Stimulated activated CD8-positive, alpha-beta memory T cell treated with anti-CD3 and anti-CD28 coated beads, Interleukin-15, amount 100 ng/mL, for 24 hours (primary cell): ENCODE data around the gene PICK1.
"Not testable (repeated sequence)": the region's sequence is repeated elsewhere in the genome, so short reads cannot be mapped to it uniquely, and the experiment has no call there.

Source experiments
- DNase-seq: peaks from one replicate; pipeline ENCODE4 v3.0.0-alpha.2; 2020; ENCODE audit warnings: low read depth

Gene PICK1

GRCh38 chr22:38075105-38075825 is 18.1 kb downstream of the PICK1 start:
- DNase-seq: no peak

GRCh38 chr22:38075961-38076360 is 18.8 kb downstream of the PICK1 start:
- no peak for DNase-seq

GRCh38 chr22:38077096-38077495 is 19.9 kb downstream of the PICK1 start:
- DNase-seq: no peak

GRCh38 chr22:38077595-38077994 is 20.4 kb downstream of the PICK1 start:
- no peak for DNase-seq

GRCh38 chr22:38078046-38078840 is 21.0 kb downstream of the PICK1 start:
- DNase-seq: no peak

DNA sequence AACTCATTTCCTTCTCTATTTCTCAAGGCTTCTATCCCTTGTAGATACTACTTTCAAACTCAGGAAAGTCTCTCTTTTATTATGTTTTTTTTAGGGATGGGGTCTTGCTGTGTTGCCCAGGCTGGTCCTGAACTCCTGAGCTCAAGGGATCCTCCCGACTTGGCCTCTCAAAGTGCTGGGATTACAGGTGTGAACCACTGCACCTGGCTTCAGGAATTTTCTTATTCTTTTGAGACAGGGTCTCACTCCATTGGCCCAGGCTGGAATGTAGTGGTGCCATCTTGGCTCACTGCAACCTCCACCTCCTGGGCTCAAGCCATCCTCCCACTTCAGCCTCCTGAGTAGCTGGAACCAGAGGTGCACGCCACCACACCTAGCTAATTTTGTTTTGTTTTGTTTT is 22.0 kb downstream of the PICK1 start:
- not testable (repeated sequence) for DNase-seq

- DNase-seq: no peak
These were observed 22.6 kb downstream of the PICK1 start for GRCh38 chr22:38079804-38080203.

DNA sequence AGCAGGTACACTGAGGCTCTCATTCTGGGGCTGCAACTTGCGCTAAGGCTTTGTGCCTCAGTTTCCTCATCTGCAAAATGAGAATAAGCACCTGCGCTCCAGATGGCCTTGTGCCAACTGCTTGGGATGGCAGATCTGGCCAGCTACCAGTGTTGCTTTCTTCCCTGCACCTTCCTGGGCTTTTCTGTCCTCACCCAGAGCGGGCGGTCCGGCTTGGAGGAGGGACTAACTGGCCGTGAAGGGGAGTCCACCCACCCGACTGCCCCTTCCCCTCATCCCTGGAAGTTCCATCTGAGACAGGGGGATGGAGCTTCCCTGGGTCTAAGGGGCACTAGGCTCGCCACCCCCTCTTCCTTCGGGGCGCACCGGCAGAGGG is 23.3 kb downstream of the PICK1 start:
- no peak for DNase-seq

DNA sequence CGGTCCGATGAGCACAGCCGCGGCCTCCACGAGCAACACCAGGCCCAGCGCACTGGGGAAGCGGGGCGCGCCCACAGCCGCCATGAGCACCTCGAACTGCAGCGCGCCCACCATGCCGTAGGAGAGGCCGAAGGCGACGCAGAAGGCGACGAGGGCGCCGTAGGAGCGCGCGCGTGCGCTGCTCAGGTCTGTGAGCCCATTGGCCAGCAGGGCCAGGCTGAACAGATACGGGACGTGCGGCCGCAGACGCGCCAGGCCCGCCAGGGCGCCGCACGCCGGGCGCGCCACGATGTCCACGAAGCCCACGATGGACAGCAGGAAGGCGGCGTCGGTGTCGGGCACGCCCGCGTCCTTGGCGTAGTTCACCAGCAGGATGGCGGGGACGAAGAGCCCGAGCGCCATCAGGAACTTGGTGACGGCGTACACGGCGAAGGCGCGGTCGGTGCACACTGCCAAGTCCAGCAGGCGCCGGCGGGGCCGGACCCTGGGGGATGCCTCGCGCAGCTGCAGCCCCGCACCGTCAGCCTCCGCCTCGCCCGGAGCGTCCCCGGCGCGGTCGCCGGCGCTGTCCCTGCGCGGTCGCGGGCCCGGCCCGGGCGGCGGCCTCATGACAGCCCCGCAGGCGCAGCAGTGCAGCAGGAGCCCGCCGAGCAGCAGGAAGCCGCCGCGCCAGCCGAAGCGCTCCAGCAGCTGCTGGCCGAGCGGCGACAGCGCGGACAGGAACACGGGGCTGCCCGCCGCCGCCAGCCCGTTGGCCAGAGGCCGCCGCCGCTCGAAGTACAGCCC is 23.8 kb downstream of the PICK1 start:
- no peak for DNase-seq

- no peak for DNase-seq
These were observed 24.4 kb downstream of the PICK1 start for GRCh38 chr22:38081636-38081940.

DNA sequence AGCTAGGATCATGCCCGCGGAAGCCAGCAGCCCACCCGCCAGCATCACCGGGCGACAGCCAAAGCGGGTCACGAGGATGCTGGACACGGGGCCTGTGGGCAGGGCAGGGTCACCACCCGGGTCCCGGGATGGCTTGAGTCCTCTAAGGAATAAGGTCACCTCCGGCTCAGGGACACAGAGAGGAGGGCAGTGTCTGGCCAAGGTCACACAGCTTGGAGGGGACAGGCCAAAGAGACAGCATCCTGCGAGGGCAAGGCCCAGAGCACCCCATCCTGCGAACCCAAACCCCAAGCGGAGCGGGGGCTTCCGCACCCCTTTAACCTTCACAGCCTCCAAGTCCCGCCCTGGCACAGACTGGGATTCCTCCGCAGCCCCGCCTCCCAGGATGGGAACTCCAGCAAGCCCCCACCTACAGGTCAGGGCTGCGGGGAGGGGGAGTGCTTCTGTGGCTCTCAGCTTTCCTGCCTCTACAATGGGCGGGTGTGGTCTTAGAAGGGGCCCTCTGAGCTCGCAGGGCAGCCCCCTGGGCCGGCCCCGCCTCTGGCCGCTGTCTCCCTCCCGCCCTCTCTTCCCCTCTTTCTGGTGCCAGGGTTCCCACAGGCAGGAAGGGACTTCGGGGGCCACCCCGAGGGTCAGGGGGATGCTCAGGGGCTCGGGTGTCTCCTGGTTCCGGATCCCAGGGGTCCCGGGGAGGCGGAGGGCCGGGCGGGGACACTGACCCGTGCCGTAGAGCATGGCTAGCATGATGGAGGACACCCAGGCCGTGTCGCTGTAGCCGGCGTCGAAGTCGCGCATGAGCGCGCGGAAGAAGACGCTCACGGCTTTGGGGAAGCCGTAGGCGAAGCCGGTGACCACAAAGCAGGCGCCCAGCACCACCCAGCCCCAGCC is 25.0 kb downstream of the PICK1 start:
- no peak for DNase-seq

GRCh38 chr22:38082986-38083710 is 25.9 kb downstream of the PICK1 start:
- DNase-seq: no peak

GRCh38 chr22:38083931-38084631 is 26.9 kb downstream of the PICK1 start, which contains the start of gene SLC16A8:
Gene SLC16A8, minus strand, starts transcription at chr22:38084184. Its CDS starts 1,311 bp downstream, at chr22:38082873.
- DNase-seq: no peak

DNA sequence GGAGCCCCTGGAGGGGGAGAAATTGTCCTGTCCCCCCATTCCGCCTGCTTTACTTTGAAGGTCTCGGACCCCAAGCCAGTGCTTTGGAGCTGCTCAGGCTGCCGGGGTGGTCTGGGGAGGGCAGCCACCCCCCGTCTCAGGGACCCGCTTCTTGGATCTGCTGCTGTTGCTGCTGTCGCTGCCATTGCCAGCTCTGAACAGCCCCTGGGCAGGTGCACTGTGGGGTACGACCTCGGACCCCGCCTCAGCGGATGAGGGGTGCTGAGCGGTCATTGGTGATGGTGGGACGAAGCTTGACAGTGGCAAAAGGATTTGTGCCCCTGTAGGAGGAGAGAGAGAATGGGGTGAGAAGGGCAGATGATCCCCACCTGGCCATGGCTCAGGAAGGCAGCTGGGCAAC is 27.9 kb downstream of the PICK1 start:
- no peak for DNase-seq

- DNase-seq: no peak
These were observed 28.3 kb downstream of the PICK1 start for GRCh38 chr22:38085501-38085900.

DNA sequence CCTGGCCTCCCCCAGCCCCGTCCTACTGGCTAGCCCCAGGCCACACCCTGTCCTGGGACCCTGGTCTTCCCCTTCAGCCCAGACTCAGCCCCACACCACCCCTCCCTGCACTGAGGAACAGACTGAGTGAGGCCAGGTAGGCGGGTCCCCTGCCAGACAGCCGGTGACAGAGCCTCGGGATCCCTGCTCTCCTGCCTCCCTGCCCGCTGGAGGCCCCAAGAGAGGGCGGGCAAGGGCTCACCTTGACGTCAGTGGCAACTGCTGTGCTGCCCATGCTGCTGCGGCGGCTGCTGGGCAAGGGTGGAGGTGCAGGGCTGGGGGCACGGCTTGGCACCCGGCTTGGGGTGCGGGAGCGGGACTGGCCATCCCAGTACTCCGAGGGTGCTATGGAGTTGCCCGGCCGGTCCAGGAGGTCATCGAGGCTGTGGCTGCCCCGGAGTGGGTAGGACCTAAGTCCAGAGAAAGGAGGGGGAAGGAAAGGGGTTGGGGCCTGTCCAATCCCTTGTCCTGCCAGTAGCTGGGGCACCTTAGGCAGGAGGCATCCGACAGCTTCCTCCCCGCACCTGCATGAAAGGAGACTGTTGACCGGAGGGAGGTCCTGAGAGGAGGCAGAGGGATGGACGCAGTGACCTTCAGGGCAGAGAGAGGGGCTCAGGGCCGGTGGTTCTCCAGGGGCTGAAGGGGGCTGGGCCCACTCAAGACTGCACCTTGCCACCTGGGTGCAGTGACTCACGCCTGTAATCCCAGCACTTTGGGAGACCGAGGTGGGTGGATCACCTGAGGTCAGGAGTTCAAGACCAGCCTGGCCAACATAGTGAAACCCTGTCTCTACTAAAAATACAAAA is 29.0 kb downstream of the PICK1 start:
- DNase-seq: no peak

- no peak for DNase-seq
These were observed 29.7 kb downstream of the PICK1 start for GRCh38 chr22:38086942-38087341.

- DNase-seq: no peak
These were observed 30.7 kb downstream of the PICK1 start for GRCh38 chr22:38087855-38088254.

DNA sequence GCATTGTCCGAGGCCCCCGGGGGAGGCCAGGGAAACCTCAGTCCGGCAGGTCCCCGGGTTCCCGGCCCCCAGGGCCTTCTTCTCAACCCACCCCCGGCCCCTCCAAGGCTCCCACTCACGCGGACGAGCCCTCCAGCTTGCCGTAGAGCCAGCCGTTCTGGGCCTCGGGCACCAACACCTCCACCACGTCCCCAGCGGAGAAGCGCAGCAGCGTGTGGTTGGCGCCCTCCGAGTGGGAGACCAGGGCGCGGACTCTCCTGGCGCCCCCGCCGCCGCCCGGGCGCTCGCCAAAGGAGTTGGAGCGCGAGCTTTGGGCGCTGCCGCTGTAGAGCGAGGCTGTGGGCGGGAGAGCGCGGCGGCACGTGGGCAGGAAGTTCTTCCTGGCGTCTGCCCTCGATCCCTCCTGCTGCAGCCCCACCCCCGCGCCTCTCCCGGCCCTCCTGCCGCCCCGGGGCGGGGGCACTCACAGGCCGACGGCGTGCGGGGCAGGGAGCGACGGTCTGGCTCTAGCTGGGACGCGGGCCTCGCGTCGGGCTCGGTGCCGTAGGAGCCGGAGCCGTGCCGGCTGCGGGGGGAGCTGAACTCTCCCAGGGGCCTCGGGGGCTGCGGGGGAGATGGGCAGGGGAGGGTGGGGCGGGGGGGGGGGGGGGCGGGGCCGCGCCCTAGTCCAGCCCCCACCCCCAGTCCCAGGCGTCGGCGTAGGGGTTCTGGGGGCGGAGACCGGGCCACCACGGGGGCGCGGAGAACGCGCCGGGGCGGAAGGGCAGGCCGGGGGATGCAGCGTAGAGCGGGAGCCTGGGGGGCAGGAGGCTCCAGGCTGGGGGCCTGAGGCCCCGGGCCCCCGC is 31.6 kb downstream of the PICK1 start:
- no peak for DNase-seq
